Endometrium (tissue), 2 donors: ENCODE data around the gene MAN1B1.

ENCODE experiments used
- FAIRE-seq: peaks from 2 replicates; lab custom pipeline; 2012; peaks lifted over from hg19 to GRCh38; lab: Jason Lieb, UNC
- donor health status: control.
- donor health status: control.

MAN1B1 gene

DNA sequence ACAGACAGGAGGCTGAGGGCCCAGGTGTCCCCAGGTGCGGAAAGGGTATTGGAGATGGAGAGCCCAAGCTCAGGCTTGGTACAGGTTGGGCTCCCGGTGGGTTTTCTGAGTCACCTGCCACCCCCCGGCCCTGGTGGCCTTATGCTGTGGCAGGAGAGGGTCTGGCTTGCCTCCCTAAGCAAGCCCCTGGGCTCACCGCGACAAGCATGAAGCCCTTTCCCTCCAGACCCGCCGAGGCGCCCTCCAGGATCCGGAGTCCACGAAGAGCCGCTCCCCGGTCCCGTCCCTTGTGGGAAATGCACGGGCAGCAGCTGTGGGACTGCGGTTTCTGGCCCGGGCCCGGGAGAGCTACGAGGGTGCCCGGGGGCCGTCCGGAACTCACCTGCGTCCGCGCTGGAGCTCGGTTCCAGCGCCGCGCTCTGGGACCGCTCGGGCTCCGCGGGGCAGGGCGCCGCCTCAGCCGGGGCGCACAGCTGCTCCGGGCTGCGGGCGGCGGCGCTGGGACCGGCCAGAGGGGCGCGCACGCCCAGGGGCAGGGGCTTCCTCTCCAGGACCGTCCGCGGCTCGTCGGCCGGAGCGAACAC lies 17.2 kb upstream of the MAN1B1 start:
- FAIRE-seq, result no peak

DNA sequence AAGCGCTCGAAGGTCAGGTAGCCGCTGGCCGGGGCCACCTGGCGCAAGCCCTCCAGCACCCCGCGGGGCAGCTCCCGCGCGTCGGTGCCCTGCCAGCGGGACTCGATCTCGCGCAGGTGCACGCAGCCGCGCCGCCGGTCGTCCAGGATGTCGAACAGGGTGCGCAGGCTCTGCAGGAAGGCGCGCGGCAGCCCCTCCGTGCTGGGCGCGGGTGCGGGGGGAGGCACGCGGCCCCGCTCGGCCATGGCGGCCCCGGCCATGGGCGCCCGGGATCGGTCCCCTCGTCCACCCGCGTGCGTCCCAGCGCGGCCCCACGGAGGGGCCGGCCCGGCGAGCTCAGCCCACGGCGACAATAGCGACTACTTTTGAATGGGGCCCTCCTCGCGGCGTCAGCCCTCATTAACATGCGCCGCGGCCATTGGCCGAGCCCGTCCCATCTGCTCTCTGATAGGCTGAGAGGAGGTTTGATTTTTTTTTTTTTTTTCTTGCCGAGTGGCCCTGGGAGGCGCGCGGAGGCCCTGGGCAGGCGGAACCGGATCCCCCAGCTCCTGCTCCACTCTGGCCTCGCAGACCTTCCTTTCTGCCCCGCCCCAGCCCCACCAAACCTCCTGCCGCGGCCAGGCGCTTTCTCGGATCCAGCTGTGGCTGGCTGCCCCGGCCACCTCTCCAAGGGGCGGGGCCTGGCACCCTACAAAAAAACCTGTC lies 16.4 kb upstream of the MAN1B1 start, which contains the start of gene SAPCD2:
TSS of gene SAPCD2 (minus strand) at position 357 of the 705 bp plus-strand sequence. CDS start at position 260, 97 bp downstream.
- peak; percentile 72 for FAIRE-seq

DNA sequence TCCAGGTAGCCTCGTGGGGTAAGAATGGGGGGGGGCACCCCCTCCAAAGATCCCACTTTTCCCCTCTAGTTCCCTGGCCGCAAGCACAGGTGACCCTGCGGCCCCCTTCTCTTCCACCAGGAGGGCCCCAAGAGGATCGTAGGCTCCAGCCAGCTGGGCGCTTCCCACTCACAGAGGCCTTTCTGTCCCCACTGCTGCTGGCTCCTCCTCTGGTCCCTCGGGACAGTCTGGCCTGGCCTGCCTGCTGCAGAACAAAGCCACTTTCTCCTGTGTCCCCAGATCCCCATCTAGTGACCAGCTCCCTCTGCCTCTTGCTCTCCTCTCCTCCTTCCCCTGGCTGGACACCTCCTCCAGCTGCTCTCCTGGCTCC lies 15.9 kb upstream of the MAN1B1 start:
- FAIRE-seq, result no peak

DNA sequence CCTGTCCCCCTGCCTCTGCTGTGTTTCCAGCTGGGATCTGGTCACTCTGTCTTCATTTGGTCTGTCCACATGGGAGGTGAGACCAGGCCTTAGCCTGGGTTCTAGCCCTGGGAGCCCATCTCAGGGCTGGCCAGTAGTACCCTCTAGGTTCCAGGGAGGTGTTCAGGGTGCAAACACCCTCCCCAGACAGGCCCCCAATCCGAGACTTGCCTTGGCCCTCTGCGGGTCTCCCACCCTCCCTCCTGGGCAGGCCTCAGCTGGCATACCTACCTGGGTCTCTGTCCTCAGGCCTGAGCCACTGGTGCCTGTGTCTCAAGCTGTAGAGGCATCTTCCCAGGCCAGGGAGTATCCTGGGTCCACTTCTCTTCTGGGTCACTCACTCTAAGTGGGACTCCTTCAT lies 15.5 kb upstream of the MAN1B1 start:
- FAIRE-seq, result no peak

DNA sequence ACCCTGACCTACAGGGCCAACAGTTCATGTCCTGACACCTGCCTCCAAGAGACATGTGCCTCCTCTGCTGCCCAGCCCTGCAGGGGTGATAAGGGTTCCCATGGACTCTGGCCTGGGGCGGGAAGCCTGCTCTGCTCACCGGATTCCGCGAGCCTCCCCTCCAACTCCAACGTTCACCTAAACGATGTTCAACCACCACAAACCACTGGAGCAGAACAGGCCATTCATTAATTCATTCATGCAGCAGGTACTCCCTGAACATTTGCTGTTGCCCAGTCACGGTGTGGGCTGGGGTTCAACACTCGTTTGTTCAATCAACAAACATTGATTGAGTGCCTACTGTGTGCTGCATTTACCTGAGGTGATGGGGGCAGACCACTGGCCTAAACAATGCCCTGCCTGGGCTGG lies 12.8 kb upstream of the MAN1B1 start:
- FAIRE-seq, result no peak

DNA sequence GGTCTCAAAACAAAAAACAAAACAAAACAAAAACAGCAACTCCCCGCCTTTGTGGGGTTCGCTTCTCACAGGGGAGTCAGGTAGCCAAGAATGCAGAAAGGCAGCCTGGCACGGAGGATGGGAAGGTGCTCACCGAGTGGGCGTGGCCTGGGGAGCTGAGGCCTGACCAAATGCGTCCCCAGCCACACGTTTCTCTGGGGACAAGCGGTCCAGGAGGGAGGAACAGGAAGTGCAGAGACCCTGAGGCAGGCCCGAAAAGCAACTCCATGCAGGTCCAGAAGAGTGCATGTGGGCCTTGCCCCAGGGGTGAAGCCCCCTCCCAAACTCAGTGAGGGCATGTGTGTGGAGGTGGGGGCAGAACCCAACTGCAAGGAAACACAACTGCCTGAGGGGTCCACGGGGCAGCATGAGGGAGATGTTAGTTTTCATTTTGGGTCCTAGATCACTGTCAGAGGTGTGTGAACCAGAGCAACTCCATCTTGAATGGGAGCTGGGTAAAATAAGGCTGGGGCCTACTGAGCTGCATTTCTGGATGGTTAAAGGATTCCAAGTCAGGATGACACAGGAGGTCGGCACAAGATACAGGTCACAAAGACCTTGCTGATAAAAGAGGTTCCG lies 12.0 kb upstream of the MAN1B1 start:
- no peak for FAIRE-seq

DNA sequence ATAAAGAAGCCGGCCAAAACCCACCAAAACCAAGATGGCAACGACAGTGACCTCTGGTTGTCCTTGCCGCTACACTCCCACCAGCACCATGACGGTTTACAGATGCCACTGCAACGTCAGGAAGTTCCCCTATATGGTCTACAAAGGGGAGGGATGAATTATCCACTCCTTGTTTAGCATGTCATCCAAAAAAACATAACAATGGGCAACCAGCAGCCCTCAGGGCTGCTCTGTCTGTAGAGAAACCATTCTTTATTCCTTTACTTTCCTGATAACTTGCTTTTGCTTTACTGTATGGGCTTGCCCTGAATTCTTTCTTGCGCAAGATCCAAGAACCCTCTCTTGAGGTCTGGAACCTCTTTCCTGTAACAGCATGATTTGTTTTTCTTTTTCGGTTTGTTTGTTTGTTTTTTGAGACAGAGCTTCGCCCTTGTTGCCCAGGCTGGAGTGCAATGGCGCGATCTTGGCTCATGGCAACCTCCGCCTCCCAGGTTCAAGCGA lies 11.5 kb upstream of the MAN1B1 start:
- FAIRE-seq, result no peak

DNA sequence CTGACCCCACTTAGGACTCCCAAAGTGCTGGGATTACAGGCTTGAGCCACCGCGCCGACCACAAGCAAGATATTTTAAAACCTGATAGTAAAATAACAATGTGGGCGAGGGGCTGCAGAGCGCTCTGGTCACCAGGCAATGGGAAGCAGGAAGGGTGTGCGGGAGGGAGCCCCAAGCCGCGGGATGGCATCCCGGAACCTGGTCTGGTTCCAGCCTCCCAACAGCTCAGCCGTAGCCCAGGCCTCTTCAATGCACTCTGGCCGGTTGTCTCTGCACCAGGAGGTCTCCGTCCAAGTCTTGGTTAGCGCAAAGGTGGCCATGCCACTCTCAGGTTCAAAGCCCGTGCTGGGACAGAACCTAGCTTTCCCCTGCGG lies 10.2 kb upstream of the MAN1B1 start:
- no peak for FAIRE-seq

DNA sequence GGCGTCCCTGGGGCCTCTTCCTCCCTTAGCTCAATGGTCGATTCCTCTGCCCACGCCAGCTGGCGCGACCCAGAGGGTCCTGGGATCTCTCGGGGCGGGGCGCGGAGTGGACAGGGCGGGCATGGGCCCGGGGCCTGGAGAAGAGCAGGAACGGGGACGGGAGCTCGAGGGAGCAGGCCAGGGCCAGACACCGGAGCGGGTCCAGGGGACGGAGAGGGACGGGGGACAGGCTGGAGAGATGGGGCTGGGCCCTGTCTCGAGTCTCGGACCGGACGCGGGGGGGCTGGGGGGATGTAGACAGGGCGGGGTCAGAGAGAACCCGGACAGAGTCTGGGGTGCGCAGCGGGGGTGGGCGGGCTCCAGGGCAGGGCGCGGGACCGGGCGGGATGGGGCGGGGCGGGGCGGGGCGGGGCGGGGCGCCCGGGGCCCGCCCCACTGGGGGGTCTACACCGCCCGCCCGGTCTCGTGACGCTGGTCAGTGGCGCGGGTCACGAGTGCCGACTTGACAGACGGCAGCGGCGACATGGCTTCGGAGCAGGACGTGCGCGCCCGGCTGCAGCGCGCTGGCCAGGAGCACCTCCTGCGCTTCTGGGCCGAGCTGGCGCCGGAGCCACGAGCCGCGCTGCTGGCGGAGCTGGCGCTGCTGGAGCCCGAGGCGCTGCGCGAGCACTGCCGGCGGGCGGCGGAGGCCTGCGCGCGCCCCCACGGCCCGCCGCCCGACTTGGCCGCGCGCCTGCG lies 9.6 kb upstream of the MAN1B1 start, which contains the start of gene UAP1L1:
TSS of gene UAP1L1 (plus strand) at position 508 of the 738 bp plus-strand sequence. CDS start at position 524, 16 bp downstream.
- no peak for FAIRE-seq

DNA sequence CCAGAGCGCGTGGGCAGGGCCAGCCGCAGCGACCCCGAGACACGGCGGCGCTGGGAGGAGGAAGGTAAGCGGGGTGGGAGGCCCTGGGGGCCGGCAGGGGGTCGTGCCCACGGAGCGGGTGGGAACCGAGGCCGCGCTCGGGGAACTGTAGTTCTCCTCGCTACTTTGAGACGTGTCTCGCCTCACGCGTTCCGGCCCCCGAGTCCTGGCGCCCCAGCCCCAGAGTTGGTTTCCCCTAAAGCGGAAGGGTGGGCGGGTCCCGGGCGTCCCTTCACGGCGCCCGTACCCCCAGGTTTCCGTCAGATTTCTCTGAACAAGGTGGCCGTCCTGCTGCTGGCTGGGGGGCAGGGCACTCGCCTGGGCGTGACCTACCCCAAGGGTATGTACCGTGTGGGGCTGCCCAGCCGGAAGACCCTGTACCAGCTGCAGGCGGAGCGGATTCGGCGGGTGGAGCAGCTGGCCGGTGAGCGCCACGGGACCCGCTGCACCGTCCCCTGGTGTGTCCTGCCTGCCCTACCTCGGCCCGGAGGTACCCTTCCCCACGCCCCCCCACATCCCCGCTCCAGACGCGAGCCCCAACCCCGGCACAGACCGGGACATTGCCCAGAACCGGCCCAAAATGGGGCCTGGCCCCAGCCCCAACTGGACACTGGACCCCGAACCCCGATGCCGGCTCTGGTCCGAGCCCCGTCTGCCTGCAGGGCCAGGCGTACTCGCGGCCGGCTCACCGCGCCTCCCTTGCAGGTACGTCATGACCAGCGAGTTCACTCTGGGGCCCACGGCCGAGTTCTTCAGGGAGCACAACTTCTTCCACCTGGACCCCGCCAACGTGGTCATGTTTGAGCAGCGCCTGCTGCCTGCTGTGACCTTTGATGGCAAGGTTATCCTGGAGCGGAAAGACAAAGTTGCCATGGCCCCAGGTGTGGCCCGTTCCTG lies 8.8 kb upstream of the MAN1B1 start:
- no peak for FAIRE-seq

DNA sequence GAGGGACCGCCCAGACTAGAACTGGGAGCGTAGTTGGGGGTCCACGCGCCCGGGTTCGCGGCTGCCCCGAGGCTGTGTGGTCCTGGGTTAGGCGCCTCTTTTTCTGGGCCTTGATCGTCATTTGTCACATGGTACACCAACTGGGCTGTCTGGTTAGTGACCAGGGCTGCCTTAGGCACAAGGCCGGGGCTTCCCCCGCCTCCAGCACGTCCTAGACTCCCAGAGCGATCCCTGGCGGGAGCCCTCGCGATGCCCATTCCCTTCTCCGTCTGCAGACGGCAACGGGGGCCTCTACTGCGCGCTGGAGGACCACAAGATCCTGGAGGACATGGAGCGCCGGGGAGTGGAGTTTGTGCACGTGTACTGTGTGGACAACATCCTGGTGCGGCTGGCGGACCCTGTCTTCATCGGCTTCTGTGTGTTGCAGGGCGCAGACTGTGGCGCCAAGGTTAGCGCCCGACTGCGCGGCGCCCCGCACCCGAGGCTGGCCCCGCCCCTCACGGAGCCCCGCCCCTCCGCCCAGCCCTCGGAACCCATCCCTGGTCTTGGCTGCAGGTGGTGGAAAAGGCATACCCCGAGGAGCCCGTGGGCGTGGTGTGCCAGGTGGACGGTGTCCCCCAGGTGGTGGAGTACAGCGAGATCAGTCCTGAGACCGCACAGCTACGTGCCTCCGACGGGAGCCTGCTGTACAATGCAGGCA lies 7.9 kb upstream of the MAN1B1 start:
- FAIRE-seq, result no peak

DNA sequence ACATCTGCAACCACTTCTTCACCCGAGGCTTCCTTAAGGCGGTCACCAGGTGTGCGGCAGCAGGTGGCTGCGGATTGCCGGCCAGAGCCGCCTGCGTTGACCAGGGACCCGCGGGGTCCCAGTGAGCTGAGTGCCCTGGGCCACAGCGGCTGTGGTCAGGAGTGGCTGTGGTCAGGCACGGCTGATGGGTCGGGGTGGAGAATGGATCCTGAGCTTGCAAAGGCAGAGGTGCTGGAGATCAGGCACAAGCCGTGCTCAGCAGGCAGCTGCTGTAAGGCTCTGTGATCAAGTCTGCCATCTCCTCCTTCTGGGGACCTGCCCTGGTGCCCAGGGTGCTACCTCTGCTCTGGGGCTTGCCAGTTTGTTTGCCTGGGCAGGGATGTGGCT lies 7.4 kb upstream of the MAN1B1 start:
- FAIRE-seq, result no peak

DNA sequence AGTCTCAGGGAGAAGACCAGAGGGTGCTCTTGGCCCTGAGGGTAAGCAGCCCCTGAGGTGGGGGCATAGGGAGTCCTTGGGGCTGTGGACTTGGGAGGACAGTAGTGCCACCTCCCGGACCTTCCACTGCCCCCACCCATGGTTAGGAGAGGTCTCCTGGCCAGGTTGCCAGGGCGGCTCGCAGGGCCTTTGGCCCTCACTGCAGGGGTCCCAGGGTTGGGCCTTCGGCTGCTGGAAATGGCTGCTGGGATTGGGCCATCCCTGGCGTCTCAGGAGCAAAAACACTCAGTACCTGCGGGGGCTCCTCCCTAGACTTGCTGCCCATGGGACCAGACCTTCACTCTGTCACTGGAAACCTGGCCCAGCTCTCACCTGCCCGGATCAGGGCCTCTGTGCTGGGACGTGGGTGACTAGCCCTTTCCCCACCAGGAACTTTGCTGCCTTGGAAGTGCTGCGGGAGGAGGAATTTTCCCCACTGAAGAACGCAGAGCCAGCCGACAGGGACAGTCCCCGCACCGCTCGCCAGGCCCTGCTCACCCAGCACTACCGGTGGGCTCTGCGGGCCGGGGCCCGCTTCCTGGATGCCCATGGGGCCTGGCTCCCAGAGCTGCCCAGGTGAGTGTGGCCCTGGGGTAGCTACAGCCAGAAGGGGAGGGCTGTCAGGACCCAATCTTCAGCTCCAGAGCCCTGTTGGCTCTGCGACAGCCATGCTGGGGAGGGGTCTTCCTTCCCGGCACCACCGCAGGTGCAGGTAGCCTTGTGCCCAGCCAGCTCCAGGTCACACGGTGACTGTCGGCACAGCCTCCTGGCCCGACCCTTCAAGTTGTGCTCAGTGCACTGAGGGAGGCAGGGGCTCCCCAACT lies 6.3 kb upstream of the MAN1B1 start:
- no peak for FAIRE-seq

DNA sequence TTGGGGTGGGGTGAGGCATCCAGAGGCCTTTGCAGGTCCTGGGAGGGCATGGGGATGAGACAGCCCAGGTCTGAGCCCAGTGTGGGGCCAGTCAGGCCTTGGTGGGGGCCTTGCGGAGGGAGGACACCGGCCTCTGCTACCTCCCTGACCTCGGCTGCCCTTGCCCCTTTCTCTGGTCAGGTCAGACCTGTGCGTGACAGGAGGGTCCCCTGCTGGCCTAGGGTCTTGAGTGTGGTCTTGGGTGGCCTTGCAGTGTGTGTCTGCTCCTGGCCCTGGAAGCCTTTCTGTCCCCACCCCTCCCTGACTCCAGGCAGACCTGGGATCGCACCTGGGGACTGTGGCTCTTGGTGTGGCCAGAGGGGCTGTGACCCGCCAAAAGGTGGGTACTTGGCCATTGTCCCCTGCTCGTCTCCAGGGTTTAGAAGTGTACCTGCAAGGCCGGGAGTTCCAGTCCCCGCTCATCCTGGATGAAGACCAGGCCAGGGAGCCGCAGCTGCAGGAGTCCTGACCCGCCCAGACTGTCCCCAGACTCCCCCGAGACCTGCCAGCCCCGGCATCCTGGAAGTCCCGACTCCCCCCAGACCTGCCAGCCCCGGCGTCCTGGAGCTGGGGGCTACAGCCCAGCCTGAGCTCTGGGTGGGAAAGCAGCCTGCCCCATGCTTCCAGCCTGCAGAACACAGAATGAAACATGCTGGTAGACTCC lies 4.4 kb upstream of the MAN1B1 start:
- no peak for FAIRE-seq

DNA sequence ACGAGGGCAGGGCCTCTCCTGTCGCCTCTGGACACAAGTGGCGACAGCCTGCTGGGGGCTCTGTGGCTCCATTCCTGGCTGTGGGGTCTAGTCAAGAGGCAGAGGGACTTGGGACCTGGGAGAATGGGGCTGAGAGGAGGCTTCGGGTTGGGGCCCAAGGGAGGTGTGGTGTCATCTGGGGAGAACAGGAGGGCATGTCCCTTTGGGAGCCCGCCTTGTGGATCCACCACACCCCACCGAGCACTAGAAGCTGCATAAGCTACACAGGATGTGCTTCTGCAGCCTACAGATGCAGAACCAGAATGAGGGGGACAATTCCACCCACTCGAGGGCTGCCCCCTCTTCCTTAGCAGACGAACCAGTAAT lies 3.9 kb upstream of the MAN1B1 start:
- FAIRE-seq, result no peak

DNA sequence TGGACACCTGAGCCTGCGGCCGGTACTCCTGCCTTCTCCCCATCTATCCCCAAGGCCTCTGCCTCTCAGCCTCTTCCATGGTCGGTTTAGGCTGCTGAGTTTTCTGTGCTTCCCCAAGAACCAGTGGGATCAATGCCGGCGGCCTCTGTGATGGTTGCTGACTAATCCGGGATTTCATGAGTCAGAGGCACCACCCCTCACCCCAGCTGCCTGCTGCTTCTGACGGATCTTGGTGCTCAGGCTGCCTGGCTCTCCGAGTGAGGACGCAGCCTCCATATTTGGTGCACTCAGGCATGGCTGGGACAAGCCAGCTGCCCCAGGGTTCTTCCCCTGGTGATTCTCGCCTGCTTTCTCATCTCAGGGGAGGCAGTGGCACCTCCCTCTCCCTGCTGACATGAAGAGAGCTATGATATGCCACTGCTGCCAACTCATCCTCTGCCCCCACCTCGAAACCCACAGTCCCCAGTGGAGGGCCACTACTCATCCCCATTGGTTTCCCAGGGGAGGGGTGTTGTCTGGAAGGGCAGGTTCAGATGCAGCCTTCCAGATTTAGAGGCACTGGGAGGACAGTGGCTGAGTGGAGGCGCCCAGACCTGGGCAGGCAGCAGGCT lies 3.3 kb upstream of the MAN1B1 start:
- FAIRE-seq, result no peak

DNA sequence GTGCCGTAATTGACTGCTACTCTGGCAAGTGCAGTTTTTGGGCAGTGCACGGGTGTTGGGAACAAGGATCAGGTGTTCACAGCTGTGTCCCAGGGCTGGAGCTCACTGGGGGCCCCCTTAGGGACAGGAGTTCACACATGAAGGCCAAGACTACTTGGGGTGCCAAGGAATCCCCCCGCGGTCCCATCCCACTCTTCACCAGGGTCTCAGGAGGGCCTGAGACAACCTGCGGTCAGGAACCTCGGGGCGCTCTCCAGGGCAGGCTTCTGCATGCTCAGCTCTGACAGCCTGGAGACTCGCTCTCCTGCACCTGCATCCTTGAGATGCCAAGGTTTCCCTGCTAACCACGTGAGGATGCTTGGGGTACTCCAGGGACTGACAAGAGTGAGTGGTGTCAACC lies 2.3 kb upstream of the MAN1B1 start:
- FAIRE-seq, result no peak

DNA sequence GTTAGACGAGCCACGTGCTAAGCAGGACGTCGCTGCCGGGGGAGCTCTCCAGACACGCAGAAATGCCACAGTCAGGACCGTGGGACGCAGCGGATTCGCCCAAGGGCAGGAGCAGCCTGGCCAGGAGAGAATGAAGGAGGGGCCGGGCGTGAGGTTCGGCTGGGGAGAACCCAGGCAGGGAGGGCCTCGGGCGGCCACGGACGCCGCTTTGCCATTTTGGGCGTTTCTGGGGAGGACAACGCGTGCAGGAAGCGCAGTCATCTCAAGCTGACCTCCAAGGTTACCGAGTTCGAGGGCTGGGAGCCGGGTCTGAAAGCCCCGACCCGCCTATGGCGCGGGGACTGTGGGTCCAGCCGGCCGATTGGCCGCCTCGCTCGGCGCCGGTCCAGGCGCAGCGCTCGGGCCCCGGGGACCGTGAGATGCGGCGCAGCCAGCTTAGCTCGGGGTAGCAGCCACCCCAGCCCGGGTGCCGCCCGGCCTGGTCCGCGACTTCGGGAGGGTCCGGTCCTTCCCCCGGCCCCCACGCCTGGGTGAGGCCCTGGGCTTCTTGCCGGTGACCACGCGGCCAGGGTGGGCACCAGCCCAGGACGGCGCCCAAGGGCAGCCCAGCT lies 760 bp upstream of the MAN1B1 start:
- FAIRE-seq, result no peak
